Astrocyte (in vitro differentiated cells and primary cell): ENCODE data around the gene LGALS3.

Experiments
- EZH2 ChIP-seq: IDR thresholded peaks from 2 replicates; pipeline ENCODE4 v1.6.1; 2012; ENCODE audit warnings: mild to moderate bottlenecking, low read length, inconsistent platforms; ENCODE audit not compliant: insufficient read depth
- TF ChIP-seq, protein P1 (sequence below): IDR thresholded peaks from 2 replicates; pipeline ENCODE4 v1.5.1; 2011; ENCODE audit warnings: low read depth, mild to moderate bottlenecking, inconsistent platforms, low read length, moderate library complexity; ENCODE audit not compliant: insufficient read depth

DNA sequence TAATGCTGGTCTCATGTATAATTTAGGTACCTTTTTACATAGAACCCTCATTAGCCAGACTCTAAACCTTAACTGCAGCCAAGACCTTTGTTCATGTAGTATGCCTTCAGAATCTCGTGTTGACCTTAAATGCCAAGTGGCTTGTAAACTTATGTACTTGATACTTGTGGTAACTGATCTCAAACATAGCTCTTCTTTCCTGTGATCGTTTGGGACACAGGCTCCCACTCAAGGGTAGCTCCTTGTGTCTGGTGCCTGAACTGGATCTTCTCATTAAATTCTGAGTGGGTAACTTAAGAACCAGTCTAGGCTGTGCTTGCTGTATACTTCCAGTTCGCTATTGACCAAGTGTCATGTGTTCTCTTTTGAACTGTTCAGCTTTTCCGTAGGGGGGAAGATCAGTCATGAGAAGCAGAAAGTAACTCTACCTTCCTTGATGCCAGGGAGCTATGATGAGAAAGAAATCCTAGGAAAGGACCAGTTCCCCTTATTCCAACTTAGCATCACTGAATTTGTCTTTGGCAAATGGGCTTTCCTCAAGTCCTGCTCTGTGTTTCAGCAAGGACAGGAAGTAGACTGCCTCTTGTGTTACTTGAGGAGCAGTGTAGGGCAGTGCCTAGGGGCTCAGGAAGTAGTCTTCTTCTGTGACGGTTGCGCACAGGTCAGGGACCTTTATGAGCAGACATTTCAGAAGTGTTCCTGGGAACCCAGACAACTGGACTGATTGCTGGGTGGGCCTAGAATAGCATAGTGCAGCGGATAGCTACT lies 2.5 kb downstream of the LGALS3 start:
- TF ChIP-seq, protein P1, sequence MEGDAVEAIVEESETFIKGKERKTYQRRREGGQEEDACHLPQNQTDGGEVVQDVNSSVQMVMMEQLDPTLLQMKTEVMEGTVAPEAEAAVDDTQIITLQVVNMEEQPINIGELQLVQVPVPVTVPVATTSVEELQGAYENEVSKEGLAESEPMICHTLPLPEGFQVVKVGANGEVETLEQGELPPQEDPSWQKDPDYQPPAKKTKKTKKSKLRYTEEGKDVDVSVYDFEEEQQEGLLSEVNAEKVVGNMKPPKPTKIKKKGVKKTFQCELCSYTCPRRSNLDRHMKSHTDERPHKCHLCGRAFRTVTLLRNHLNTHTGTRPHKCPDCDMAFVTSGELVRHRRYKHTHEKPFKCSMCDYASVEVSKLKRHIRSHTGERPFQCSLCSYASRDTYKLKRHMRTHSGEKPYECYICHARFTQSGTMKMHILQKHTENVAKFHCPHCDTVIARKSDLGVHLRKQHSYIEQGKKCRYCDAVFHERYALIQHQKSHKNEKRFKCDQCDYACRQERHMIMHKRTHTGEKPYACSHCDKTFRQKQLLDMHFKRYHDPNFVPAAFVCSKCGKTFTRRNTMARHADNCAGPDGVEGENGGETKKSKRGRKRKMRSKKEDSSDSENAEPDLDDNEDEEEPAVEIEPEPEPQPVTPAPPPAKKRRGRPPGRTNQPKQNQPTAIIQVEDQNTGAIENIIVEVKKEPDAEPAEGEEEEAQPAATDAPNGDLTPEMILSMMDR, result no peak
- no peak for TF ChIP-seq EZH2
